ENCODE data around the gene SART1.
"Not testable (repeated sequence)": the region's sequence is repeated elsewhere in the genome, so short reads cannot be mapped to it uniquely, and the experiment has no call there.

The SART1 gene

DNA sequence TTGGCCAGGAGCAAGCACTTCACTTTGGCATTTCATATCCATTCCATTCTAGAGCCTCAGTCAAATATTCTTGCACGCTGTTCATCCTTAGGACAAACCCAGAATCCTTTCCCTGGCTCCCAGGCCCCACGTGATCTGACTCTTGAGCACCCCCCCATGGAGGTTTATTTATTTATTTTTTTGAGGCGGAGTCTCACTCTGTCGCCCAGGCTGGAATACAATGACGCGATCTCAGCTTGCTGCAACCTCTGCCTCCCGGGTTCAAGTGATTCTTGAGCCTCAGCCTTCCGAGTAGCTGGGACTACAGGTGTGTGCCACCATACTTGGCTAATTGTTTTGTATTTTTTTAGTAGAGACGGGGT, 29.0 kb upstream of the SART1 start:
- no peak for DNase-seq

DNA sequence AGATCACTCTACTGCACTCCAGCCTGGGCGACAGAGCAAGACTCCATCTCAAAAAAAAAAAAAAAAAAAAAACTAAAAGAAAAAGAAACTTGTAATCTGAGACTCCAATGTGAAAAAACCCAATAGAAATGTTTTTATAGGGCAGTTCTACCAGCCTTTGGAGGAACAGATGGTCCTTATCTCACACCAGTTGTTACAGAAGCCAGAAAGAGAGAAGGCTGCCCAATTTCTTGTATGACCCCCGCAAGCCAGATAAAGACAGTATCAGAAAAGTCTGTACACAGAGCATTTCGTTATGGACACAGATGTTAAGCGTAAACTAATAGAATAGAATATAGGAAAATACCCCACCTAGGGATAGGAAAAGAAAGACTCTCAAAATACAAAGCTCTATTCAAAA, 27.5 kb upstream of the SART1 start:
- DNase-seq = no peak

DNA sequence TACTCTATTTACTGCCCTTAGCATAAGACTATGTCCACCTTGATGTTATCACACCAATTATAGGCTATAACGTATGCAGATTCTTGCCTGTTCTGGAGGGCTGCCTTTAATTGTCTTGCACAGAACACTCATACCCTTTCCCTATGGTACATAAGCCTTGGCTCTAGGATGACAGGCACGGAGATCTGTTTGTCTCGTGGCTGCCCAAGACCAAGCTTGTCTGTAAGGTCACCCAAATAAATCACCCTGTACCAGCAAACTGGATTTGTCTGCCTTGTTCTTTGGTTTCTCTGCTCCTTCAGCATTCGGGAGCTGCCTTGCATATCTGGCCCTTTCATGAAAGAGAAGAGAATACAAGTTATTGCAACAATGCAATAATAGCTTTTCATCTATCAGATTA, 23.8 kb upstream of the SART1 start:
- DNase-seq = no peak

GRCh38 chr11:65941720-65942310, 19.7 kb upstream of the SART1 start:
- DNase-seq = no peak

DNA sequence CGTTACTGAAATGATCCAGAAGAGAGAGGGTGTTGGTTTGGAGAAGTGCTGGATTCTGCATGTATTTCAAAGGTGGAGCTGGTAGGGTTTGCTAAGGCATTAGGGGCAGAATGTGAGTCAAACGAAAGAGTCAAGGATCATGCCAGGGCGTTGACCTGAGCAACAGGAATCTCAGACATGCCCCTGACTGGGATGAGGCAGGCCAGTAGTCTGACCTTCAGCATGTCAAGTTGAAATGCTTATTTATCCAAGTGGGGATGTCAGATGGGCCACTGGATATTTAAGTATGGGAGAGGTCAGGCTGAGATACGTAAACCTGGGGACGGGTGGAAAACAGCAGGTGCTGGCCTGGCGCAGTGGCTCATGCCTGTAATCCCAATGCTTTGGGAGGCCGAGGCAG, 19.0 kb upstream of the SART1 start:
- no peak for DNase-seq

DNA sequence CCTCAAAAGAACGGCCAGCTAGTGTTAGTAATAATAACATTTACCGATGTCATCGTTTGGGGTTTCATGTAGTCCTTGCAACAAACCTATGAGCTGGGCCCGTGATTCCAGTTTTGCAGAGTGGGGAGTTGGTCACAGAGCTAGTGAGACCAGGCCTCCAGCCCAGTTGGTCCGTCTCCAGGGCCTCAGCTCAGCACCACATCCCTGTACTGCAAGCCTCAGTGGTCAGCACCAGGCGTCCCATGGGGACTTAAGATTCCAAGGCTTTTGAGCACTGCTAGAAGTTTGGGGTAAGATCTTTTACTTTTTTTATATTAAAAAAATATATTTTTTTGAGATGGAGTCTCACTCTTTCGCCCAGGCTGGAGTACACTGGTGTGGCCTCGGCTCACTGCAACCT, 17.3 kb upstream of the SART1 start:
- DNase-seq = no peak

DNA sequence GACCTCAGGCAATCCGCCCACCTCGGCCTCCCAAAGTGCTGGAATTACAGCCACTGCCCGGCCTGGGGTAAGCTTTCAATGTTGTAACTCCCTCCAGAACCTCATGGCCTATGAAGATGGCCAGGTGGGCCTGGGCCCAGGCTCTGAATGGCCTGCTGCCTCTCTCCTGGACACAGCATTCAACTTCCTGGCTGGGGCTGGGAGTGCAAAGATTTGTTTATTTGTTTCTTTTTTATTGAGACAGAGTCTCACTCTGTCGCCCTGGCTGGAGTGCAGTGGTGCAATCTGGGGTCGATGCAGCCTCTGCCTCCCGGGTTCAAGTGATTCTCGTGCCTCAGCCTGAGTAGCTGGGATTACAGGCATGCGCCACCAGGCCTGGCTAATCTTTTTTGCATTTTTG, 16.8 kb upstream of the SART1 start:
- no peak for DNase-seq

DNA sequence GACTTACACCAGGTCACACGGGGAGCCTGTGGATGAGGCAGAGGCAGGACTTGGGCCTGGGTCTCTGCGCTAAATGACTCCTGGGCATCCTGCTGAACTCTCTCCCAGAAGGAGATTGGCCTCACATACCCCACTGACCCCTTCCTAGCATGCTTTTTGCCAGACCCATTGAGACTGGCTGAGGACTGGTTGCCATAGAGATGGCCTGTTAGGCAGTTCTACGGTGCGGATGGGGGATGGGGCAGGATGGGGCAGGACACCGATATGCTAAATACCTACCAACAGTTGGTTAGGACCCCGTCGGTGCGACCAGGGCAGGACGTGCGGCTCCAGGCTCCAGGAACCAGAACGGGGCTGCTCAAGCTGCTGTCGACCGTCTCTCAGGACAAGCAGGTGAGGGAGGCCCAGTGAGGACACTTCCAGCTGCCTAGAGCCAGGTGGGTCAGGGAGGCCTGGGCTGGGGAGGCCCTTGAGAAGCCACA, 16.1 kb upstream of the SART1 start, which contains the start of gene TSGA10IP:
TSS of gene TSGA10IP (plus strand) at position 51 of the 482 bp plus-strand sequence. CDS start at position 247, 196 bp downstream.
- DNase-seq = no peak

DNA sequence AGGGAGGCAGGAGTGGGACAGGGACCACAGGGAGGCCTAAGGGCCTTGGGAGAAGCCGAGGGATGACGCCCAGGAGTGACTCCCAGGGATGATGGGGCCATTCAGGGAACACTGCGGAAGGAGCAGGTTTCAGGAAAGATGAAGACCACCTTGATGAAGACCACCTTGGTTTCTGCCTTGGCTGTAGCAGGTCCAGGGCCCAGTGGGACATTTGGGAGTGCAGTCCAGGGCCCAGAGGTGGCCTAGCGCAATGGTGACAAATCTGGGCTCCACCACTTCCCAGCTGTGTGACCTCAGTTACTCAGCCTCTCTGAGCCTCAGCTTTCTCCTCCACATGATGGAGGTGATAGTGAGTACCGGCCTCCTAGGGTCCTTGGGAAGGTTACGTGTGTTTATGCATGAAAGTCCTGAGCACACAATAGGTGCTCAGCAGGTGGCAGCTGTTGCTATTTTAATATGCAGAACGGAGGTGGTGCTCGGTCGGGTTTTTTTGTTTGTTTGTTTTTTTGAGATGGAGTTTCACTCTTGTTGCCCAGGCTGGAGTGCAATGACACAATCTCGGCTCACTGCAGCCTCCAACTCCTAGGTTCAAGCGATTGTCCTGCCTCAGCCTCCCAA, 15.5 kb upstream of the SART1 start:
- DNase-seq = no peak

DNA sequence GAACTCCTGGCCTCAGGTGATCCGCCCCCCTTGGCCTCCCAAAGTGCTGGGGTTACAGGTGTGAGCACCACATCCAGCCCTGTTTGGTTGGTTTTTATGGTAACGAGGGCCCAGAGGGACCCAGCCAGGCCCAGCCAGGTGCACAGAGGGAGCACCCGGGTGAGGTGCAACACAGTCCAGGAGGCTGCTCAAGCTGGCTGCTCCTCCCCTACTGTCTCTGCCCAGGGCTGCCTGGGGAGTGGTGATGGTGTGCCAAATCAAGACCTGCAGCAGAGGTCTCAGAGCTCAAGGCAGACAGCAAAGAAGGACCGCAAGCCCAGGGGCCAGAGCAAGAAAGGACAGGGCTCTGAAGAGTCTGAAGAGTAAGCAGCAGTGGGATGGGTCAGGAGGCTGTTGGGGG, 14.9 kb upstream of the SART1 start:
- DNase-seq = no peak

DNA sequence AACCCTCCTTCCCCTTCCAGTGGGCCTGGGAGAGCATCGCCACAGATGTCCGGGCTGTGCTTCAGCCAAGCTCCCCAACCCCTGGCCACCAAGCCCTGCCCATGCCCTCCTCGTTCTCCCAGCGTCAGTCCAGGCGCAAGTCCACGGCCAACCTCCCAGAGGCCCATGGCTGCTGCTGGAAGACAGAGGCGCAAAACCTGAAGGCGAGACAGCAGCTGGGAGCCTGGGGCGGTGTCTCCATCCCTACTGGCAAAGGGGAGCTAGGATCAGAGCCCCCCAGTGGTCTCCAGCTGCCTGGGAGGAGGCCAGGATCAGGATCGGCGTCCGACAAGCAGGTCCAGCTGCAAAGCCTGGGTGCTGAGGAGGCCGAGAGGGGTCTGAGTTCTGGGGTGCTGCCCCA, 14.4 kb upstream of the SART1 start:
- no peak for DNase-seq

DNA sequence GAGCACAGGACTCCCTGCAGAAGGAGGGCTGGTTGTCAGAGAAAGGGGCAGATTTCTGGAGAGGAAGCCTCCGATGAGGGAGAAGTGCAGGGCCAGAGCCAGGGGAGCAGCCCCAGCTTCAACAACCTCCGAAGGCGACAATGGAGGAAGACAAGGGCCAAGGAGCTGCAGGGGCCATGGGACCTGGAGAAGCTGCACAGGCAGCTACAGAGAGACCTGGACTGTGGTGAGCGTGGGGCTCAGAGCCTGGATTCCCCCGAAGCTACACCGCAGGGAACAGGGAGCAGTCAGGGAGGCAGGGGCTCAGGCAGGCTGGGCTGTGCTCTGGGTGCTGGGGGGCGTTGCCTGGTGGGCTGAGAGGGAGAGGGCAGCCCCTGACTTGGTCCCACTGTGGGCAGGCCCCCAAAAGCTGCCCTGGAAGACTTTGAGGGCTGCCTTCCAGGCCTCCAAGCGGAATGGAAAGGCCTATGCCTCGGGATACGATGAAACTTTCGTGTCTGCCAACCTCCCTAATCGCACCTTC, 13.9 kb upstream of the SART1 start:
- no peak for DNase-seq

- not testable (repeated sequence) for DNase-seq
These were observed 10.8 kb upstream of the SART1 start for GRCh38 chr11:65950711-65951110.

GRCh38 chr11:65951641-65952040, 9.9 kb upstream of the SART1 start:
- DNase-seq = not testable (repeated sequence)

GRCh38 chr11:65952052-65952521, 9.4 kb upstream of the SART1 start:
- no peak for DNase-seq

DNA sequence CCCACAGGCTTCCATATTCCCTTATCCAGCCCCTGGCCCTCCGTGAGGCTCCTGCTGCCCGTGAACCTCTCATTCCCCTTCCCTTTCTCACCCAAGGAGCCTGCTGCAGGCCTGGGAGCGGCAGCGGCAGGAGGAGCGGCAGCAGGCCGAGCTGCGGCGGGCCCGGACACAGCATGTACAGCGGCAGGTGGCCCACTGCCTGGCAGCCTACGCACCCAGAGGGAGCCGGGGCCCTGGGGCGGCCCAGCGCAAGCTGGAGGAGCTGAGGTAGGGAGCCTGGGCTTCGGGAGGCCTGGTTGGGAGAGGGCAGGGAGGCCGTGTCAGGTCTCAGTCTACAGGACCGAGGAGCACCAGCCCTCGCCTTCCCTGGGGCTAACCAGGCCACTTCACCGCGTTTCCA, 8.1 kb upstream of the SART1 start:
- DNase-seq = no peak

DNA sequence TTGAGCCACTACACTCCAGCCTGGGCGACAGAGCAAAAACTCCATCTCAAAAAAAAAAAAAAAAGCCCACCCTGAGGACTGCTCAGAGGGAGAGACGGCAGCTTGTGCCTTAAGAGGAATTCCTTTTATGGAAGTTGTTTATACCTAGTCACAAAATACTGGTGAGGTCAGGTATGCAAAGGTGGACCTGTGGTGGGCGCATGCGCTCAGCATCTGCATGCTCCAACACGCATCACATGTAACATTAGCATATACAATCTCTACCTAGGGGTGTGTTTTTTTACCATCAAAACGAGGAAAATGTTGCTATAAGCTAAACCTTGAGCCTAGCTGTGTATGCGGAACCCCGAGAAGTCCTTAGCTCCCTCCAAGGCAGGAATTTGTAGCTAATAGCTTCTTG, 6.8 kb upstream of the SART1 start:
- no peak for DNase-seq

DNA sequence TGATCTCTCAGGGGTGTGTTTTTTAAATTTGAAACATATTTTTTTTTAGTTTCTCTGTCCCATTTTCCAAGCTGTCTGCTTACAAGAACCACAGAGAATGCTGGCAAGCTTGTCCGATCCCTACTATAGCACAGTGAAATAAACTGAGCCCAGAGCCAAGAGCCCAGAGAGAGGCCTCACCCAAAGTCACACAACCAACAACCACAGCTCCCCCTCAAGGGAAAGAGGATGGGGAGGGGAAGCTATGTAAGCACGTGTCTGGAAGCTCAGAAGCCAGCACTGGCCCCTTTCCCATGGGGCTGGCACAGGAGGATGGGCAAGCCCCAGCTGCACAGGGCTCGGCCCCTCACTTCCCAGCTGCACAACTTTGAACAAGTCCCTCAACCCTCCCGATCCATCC, 3.2 kb upstream of the SART1 start:
- no peak for DNase-seq

- no peak for DNase-seq
These were observed 2.6 kb upstream of the SART1 start for GRCh38 chr11:65958774-65959420.

GRCh38 chr11:65960824-65961266, 689 bp upstream of the SART1 start:
- DNase-seq = no peak

GRCh38 chr11:65962141-65962564, 619 bp downstream of the SART1 start:
- no peak for DNase-seq

DNA sequence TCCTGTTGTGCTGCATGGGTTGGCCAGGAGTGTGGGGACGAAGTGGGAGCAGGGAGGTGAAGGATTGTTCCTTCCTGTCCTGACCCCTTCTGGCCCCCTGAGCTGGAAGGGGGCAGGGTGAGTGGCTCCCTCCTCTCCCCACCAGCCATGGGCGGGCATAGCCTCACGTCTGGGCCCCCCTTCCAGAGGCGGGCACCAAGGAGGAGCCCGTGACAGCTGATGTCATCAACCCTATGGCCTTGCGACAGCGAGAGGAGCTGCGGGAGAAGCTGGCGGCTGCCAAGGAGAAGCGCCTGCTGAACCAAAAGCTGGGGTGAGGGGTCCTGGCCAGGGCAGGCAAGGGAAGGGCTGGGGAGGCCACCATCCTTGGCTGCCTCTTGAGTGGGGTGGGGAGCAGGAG, 3.4 kb downstream of the SART1 start:
- no peak for DNase-seq

- DNase-seq = no peak
These were observed 4.6 kb downstream of the SART1 start for GRCh38 chr11:65965986-65966762.

Data from NCI-H1417 treated with DMSO at 0.1 percent for 48 hours (cell line).